Mesangial cell (primary cell): ENCODE data around the gene SYT15. TPM values are rescaled to one million over a fixed set of nuclear protein-coding genes. Genes with fewer than 3 reads are reported as not detected.

Experiments used
- total RNA-seq: library from RNA; depleted of rRNA; stranded (reverse); fragments of >200 nt; gene quantifications from 2 replicates; pipeline ENCODE4 v1.2.3, GENCODE V29; 2015

The SYT15 gene
- total RNA-seq: 0.16 and 0.89 TPM in 2 replicates

GRCh38 chr10:46578474-46579178 is at the start of gene SYT15:
Gene SYT15 (plus strand): TSS chr10:46579128. CDS start chr10:46579169, 41 bp downstream.

GRCh38 chr10:46556515-46557318 is 22.2 kb upstream of the SYT15 start, which contains the start of gene GPRIN2:
Gene GPRIN2 (minus strand): TSS chr10:46556658. CDS start chr10:46550736, 5,922 bp downstream.

Other genes with a start within 250 kb of the SYT15 start
- gene ANXA8L1, start 203.4 kb upstream of the SYT15 start, total RNA-seq: 4.2 and 5.3 TPM in 2 replicates
- 0.13 and 2.4 TPM in 2 replicates for gene NPY4R, start 113.2 kb upstream of the SYT15 start, total RNA-seq
- gene GPRIN2, start 22.5 kb upstream of the SYT15 start, total RNA-seq: 7.5 and 13.3 TPM in 2 replicates